Measurements from ENCODE around the gene MPPE1.

GRCh38 chr18:11859282-11859830 lies 48.8 kb downstream of the MPPE1 start:
- TF ChIP-seq CTCF (IDR thresholded peaks at IDR 0.05): no peak
- TF ChIP-seq POLR2A (IDR thresholded peaks at IDR 0.05): no peak

Measured in adrenal gland (tissue), 5 donors.